Measurements from ENCODE around the gene ROR1.

Gene ROR1

GRCh38 chr1:63931468-63931867 lies 157.7 kb downstream of the ROR1 start:
- TF ChIP-seq, protein P1, sequence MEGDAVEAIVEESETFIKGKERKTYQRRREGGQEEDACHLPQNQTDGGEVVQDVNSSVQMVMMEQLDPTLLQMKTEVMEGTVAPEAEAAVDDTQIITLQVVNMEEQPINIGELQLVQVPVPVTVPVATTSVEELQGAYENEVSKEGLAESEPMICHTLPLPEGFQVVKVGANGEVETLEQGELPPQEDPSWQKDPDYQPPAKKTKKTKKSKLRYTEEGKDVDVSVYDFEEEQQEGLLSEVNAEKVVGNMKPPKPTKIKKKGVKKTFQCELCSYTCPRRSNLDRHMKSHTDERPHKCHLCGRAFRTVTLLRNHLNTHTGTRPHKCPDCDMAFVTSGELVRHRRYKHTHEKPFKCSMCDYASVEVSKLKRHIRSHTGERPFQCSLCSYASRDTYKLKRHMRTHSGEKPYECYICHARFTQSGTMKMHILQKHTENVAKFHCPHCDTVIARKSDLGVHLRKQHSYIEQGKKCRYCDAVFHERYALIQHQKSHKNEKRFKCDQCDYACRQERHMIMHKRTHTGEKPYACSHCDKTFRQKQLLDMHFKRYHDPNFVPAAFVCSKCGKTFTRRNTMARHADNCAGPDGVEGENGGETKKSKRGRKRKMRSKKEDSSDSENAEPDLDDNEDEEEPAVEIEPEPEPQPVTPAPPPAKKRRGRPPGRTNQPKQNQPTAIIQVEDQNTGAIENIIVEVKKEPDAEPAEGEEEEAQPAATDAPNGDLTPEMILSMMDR (IDR thresholded peaks at IDR 0.05; ENCODE audit: low read depth, low read length), result no peak
- H3K4me3 ChIP-seq (ENCODE audit: low read depth, low read length), result no peak overlapping the region

GRCh38 chr1:63934697-63935096 lies 160.9 kb downstream of the ROR1 start:
- no peak for DNase-seq
- H3K36me3 ChIP-seq, result no peaks in the 10 kb centered on the region
- no peaks in the 10 kb centered on the region for H3K9me3 ChIP-seq
- H3K4me3 ChIP-seq (ENCODE audit: low read depth, low read length), result no peak overlapping the region
- H3K4me1 ChIP-seq, result no peaks in the 10 kb centered on the region
- no peaks in the 10 kb centered on the region for H3K27me3 ChIP-seq
- TF ChIP-seq, protein P1 (IDR thresholded peaks at IDR 0.05; ENCODE audit: low read depth, low read length), result no peak

More at GRCh38 chr1:63931468-63931867, 157.7 kb downstream of the ROR1 start:
- Histone ChIP-seq H3K9me3 (no peaks in the 10 kb centered on the region), H3K4me1 (no peaks in the 10 kb centered on the region), H3K36me3 (no peaks in the 10 kb centered on the region), H3K27me3 (no peaks in the 10 kb centered on the region)
- DNase-seq, result no peak

- DNase-seq, result no peak
- H3K27me3 ChIP-seq, result no peaks in the 10 kb centered on the region
These were observed 161.3 kb downstream of the ROR1 start for GRCh38 chr1:63935143-63935542.

GRCh38 chr1:63935553-63935952 lies 161.7 kb downstream of the ROR1 start:
- no peak for DNase-seq
- no peaks in the 10 kb centered on the region for H3K27me3 ChIP-seq
- no peaks in the 10 kb centered on the region for H3K4me1 ChIP-seq
- no peaks in the 10 kb centered on the region for H3K9me3 ChIP-seq
- TF ChIP-seq, protein P1 (IDR thresholded peaks at IDR 0.05; ENCODE audit: low read depth, low read length), result no peak
- no peaks in the 10 kb centered on the region for H3K36me3 ChIP-seq
- H3K4me3 ChIP-seq (ENCODE audit: low read depth, low read length), result no peak overlapping the region

More at GRCh38 chr1:63935143-63935542, 161.3 kb downstream of the ROR1 start:
- Histone ChIP-seq H3K36me3 (no peaks in the 10 kb centered on the region), H3K4me3 (ENCODE audit: low read depth, low read length) (no peak overlapping the region), H3K9me3 (no peaks in the 10 kb centered on the region), H3K4me1 (no peaks in the 10 kb centered on the region)
- TF ChIP-seq, protein P1 (IDR thresholded peaks at IDR 0.05; ENCODE audit: low read depth, low read length), result peak; percentile 31; the same call in 1 of the 2 replicates

GRCh38 chr1:63936276-63936675 lies 162.5 kb downstream of the ROR1 start:
- no peak for DNase-seq
- Histone ChIP-seq H3K4me3 (ENCODE audit: low read depth, low read length) (no peak overlapping the region), H3K36me3 (no peaks in the 10 kb centered on the region), H3K27me3 (no peaks in the 10 kb centered on the region), H3K9me3 (no peaks in the 10 kb centered on the region), H3K4me1 (no peaks in the 10 kb centered on the region)
- TF ChIP-seq, protein P1 (IDR thresholded peaks at IDR 0.05; ENCODE audit: low read depth, low read length), result no peak

- DNase-seq, result no peak
- Histone ChIP-seq H3K4me3 (ENCODE audit: low read depth, low read length) (no peak overlapping the region), H3K27me3 (no peaks in the 10 kb centered on the region), H3K36me3 (no peaks in the 10 kb centered on the region), H3K4me1 (no peaks in the 10 kb centered on the region), H3K9me3 (no peaks in the 10 kb centered on the region)
- TF ChIP-seq, protein P1 (IDR thresholded peaks at IDR 0.05; ENCODE audit: low read depth, low read length), result no peak
These were observed 163.0 kb downstream of the ROR1 start for GRCh38 chr1:63936801-63937200.
